SJCRH30 (cell line): ENCODE data around the gene FGF22. TPM values are rescaled to one million over a fixed set of nuclear protein-coding genes. Genes with fewer than 3 reads are reported as not detected.

Experiments
- total RNA-seq: library from RNA; depleted of rRNA; stranded (reverse); fragments of >200 nt; shearing (Covaris generic); gene quantifications from 2 replicates; pipeline ENCODE4 v1.2.3, GENCODE V29; 2014; rRNA removed

FGF22 gene
- total RNA-seq, 1 experiment from 2014 or later, result not detected

Other genes with a start within 250 kb of the FGF22 start
- 0.51 and 0.73 TPM in 2 replicates for gene C2CD4C, start 230.7 kb upstream of the FGF22 start, total RNA-seq
- 0.12 and 0.23 TPM in 2 replicates for gene SHC2, start 178.8 kb upstream of the FGF22 start, total RNA-seq
- gene MADCAM1, start 143.4 kb upstream of the FGF22 start, total RNA-seq, result 0.18 TPM in 1 of 2 replicates, not detected in the other
- 7.3 and 9.6 TPM in 2 replicates for gene TPGS1, start 132.4 kb upstream of the FGF22 start, total RNA-seq
- 76.2 and 92.3 TPM in 2 replicates for gene CDC34, start 108.1 kb upstream of the FGF22 start, total RNA-seq
- gene GZMM, start 95.8 kb upstream of the FGF22 start, total RNA-seq, result not detected in 2 replicates
- 546 and 582 TPM in 2 replicates for gene BSG, start 67.3 kb upstream of the FGF22 start, total RNA-seq
- 0.14 and 0.30 TPM in 2 replicates for gene HCN2, start 50.0 kb upstream of the FGF22 start, total RNA-seq
- gene POLRMT, start 6.3 kb upstream of the FGF22 start, total RNA-seq, result 27.0 and 29.6 TPM in 2 replicates
- 37.6 and 38.8 TPM in 2 replicates for gene RNF126, start 23.3 kb downstream of the FGF22 start, total RNA-seq
- gene FSTL3, start 36.5 kb downstream of the FGF22 start, total RNA-seq, result 6.5 and 8.0 TPM in 2 replicates
- gene PRSS57, start 55.6 kb downstream of the FGF22 start, total RNA-seq, result not detected in 2 replicates
- 4.4 and 4.6 TPM in 2 replicates for gene PALM, start 69.1 kb downstream of the FGF22 start, total RNA-seq
- gene MISP, start 111.2 kb downstream of the FGF22 start, total RNA-seq, result 0.18 and 0.41 TPM in 2 replicates
- 232 TPM in 2 replicates for gene PTBP1, start 157.6 kb downstream of the FGF22 start, total RNA-seq
- gene PLPPR3, start 182.1 kb downstream of the FGF22 start, total RNA-seq, result not detected in 2 replicates
- gene AZU1, start 188.0 kb downstream of the FGF22 start, total RNA-seq, result not detected in 2 replicates
- gene PRTN3, start 201.1 kb downstream of the FGF22 start, total RNA-seq, result not detected in 2 replicates
- not detected in 2 replicates for gene ELANE, start 212.4 kb downstream of the FGF22 start, total RNA-seq
- 0.08 and 0.18 TPM in 2 replicates for gene CFD, start 219.8 kb downstream of the FGF22 start, total RNA-seq